Mesendoderm (in vitro differentiated cells): ENCODE measurements around the gene MIEF2.

ENCODE experiments used
- DNase-seq: peaks from one replicate; pipeline ENCODE4 v3.0.0; 2013
- H2AK5ac ChIP-seq: 2 replicates; pipeline ENCODE4 v1.6.1; 2013; ENCODE audit warnings: low read length, inconsistent platforms
- H2BK120ac ChIP-seq: 2 replicates; pipeline ENCODE4 v1.6.1; 2013; ENCODE audit warnings: low read depth, mild to moderate bottlenecking, low read length, moderate library complexity, mixed read lengths
- H2BK15ac ChIP-seq: replicated peaks from 2 replicates; pipeline ENCODE4 v1.6.1; 2013; ENCODE audit warnings: low read depth, mild to moderate bottlenecking, moderate library complexity
- H2BK5ac ChIP-seq: 2 replicates; pipeline ENCODE4 v1.6.1; 2013; ENCODE audit warnings: low read length, inconsistent platforms
- H3K18ac ChIP-seq: 2 replicates; pipeline ENCODE4 v1.6.1; 2013; ENCODE audit warnings: mild to moderate bottlenecking, low read length, mixed read lengths
- H3K23ac ChIP-seq: one replicate; pipeline ENCODE4 v1.6.1; 2013; ENCODE audit warnings: low read length
- H3K27ac ChIP-seq: 2 replicates; pipeline ENCODE4 v1.5.1; 2013; ENCODE audit warnings: low read depth, mild to moderate bottlenecking, inconsistent platforms, low read length, moderate library complexity
- H3K27me3 ChIP-seq: 2 replicates; pipeline ENCODE4 v1.6.1; 2013; ENCODE audit warnings: low read length, control low read depth, mild to moderate bottlenecking, inconsistent platforms; ENCODE audit not compliant: insufficient read depth, poor library complexity
- H3K36me3 ChIP-seq: 2 replicates; pipeline ENCODE4 v1.6.1; 2013; ENCODE audit warnings: low read length, inconsistent platforms; ENCODE audit not compliant: control insufficient read depth, insufficient read depth
- H3K4ac ChIP-seq: one replicate; pipeline ENCODE4 v1.6.1; 2013; ENCODE audit warnings: low read depth, mild to moderate bottlenecking, low read length, moderate library complexity
- H3K4me1 ChIP-seq: 2 replicates; pipeline ENCODE4 v1.6.1; 2013; ENCODE audit warnings: low read depth, low read length, inconsistent platforms; ENCODE audit not compliant: control insufficient read depth
- H3K4me2 ChIP-seq: 2 replicates; pipeline ENCODE4 v1.6.1; 2013; ENCODE audit warnings: low read length
- H3K4me3 ChIP-seq: 2 replicates; pipeline ENCODE4 v1.5.1; 2013; ENCODE audit warnings: mild to moderate bottlenecking, low read length
- H3K56ac ChIP-seq: one replicate; pipeline ENCODE4 v1.6.1; 2013; ENCODE audit warnings: low read length
- H3K79me1 ChIP-seq: 2 replicates; pipeline ENCODE4 v1.6.1; 2013; ENCODE audit warnings: low read length, inconsistent platforms
- H3K79me2 ChIP-seq: 2 replicates; pipeline ENCODE4 v1.6.1; 2013; ENCODE audit warnings: mild to moderate bottlenecking, low read length; ENCODE audit not compliant: control insufficient read depth, insufficient read depth
- H3K9ac ChIP-seq: 2 replicates; pipeline ENCODE4 v1.6.1; 2013; ENCODE audit warnings: low read length, inconsistent platforms
- H4K5ac ChIP-seq: one replicate; pipeline ENCODE4 v1.6.1; 2013; ENCODE audit warnings: low read length
- H4K8ac ChIP-seq: one replicate; pipeline ENCODE4 v1.6.1; 2013; ENCODE audit warnings: low read depth, mild to moderate bottlenecking, control low read depth, low read length, moderate library complexity
- WGBS: extraction: QIAGEN DNeasy Blood & Tissue Kit; methylation state at CpG from one replicate; pipeline ENCODE4 v1.1.7; 2013; ENCODE audit warnings: low lambda C conversion rate, missing lambda C conversion rate; ENCODE audit not compliant: insufficient coverage; ENCODE audit errors: extremely low coverage; 5-methylcytosine and 5-hydroxymethylcytosine counted together

MIEF2 gene

DNA sequence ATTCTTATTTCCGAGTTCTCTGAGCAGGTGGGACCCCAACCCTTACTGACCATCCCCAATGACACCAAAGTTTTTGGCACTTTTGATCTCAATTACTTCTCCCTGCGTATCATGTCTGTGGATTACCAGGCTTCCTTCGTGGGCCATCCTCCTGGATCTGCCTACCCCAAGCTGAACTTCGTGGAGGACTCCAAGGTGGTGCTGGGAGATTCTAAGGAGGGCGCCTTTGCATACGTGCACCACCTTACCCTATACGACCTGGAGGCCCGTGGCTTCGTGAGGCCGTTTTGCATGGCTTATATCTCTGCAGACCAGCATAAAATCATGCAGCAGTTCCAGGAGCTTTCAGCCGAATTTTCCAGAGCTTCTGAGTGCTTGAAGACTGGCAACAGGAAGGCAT lies 55.5 kb downstream of the MIEF2 start:
- no peak overlapping the region for H3K23ac ChIP-seq
- peaks cover 5% of the 10 kb centered on the region for H3K36me3 ChIP-seq
- no peak for DNase-seq
- no peak overlapping the region for H2BK5ac ChIP-seq
- peak overlapping the region; percentile 84 for H3K4me2 ChIP-seq
- peaks cover 2% of the 10 kb centered on the region for H3K4me1 ChIP-seq
- H3K56ac ChIP-seq: peak overlapping the region; percentile 97
- H3K79me1 ChIP-seq: peaks cover 39% of the 10 kb centered on the region
- no peak overlapping the region for H3K27ac ChIP-seq
- H2BK15ac ChIP-seq: no peak overlapping the region
- WGBS: no CpG with 5 or more reads among the region's 11 CpGs
- no peak overlapping the region for H2BK120ac ChIP-seq
- H3K4ac ChIP-seq: no peak overlapping the region
- H4K5ac ChIP-seq: no peak overlapping the region
- no peak overlapping the region for H3K18ac ChIP-seq
- no peak overlapping the region for H4K8ac ChIP-seq
- no peak overlapping the region for H2AK5ac ChIP-seq
- no peaks in the 10 kb centered on the region for H3K27me3 ChIP-seq
- H3K9ac ChIP-seq: peak overlapping the region; percentile 86
- H3K4me3 ChIP-seq: peak overlapping the region; percentile 95
- peaks cover 64% of the 10 kb centered on the region for H3K79me2 ChIP-seq
